Erythroblast (primary cell): ENCODE measurements around the gene FAM83E.

ENCODE experiments used
- DNase-seq, 2 experiments: peaks; one replicate each; lab custom pipeline; 2025; lab: John Stamatoyannopoulos, UW
- GATA1 ChIP-seq: IDR thresholded peaks from 2 replicates; pipeline ENCODE4 v1.6.1; 2011; ENCODE audit warnings: low read depth, mild to moderate bottlenecking, control low read depth, low read length, moderate library complexity
- POLR2A ChIP-seq: IDR thresholded peaks from 2 replicates; pipeline ENCODE4 v1.6.1; 2011; ENCODE audit warnings: mild to moderate bottlenecking, low read length

FAM83E gene

GRCh38 chr19:48617146-48617937 is 2.5 kb upstream of the FAM83E start:
- TF ChIP-seq POLR2A (no peak), GATA1 (no peak)
- DNase-seq: no peak

GRCh38 chr19:48616491-48617056 is 1.7 kb upstream of the FAM83E start:
- DNase-seq: no peak
- TF ChIP-seq POLR2A (no peak), GATA1 (no peak)

- DNase-seq: no peak
- TF ChIP-seq POLR2A (no peak), GATA1 (no peak)
These were observed 1.2 kb upstream of the FAM83E start for GRCh38 chr19:48616041-48616436.

- no peak for DNase-seq
- TF ChIP-seq GATA1 (no peak), POLR2A (no peak)
These were observed 560 bp upstream of the FAM83E start for GRCh38 chr19:48615231-48616040.

GRCh38 chr19:48613852-48614435 is 932 bp downstream of the FAM83E start:
- TF ChIP-seq GATA1 (no peak), POLR2A (no peak)
- no peak for DNase-seq

- no peak for DNase-seq
- TF ChIP-seq POLR2A (no peak), GATA1 (no peak)
These were observed 1.6 kb downstream of the FAM83E start for GRCh38 chr19:48613024-48613851.

GRCh38 chr19:48611872-48612271 is 3.0 kb downstream of the FAM83E start:
- TF ChIP-seq POLR2A (no peak), GATA1 (no peak)
- no peak for DNase-seq

- TF ChIP-seq GATA1 (no peak), POLR2A (no peak)
- no peak for DNase-seq
These were observed 5.2 kb downstream of the FAM83E start for GRCh38 chr19:48609571-48610108.

GRCh38 chr19:48608798-48609263 is 6.0 kb downstream of the FAM83E start:
- peak in 1 of 2 experiments; percentile 59 for DNase-seq
- no peak for TF ChIP-seq POLR2A

GRCh38 chr19:48607359-48607755 is 7.5 kb downstream of the FAM83E start:
- TF ChIP-seq POLR2A (no peak), GATA1 (no peak)
- no peak for DNase-seq

GRCh38 chr19:48606463-48607358 is 8.2 kb downstream of the FAM83E start, which contains the start of gene SPACA4:
SPACA4 (plus strand) TSS chr19:48606742; CDS start chr19:48606979, 237 bp downstream.
- TF ChIP-seq GATA1: no peak
- no peak for TF ChIP-seq POLR2A
- DNase-seq: no peak
